Mesenchymal stem cell (in vitro differentiated cells and primary cell): ENCODE results near the gene ULK4.

Experiments used
- DNase-seq: peaks from one replicate; pipeline ENCODE4 v3.0.0-alpha.2; 2013
- H2AFZ ChIP-seq: one replicate; pipeline ENCODE4 v1.6.1; 2013; ENCODE audit warnings: low read depth, mild to moderate bottlenecking, control low read depth, inconsistent platforms, low read length, moderate library complexity
- H2AK5ac ChIP-seq: 2 replicates; pipeline ENCODE4 v1.6.1; 2013; ENCODE audit warnings: low read length, moderate library complexity, mild to moderate bottlenecking, inconsistent platforms; ENCODE audit not compliant: severe bottlenecking
- H2BK120ac ChIP-seq: one replicate; pipeline ENCODE4 v1.6.1; 2013; ENCODE audit warnings: low read depth, mild to moderate bottlenecking, inconsistent platforms, low read length, moderate library complexity
- H2BK12ac ChIP-seq, 2 experiments: one replicate each; pipeline ENCODE4 v1.6.1; 2013; ENCODE audit warnings: inconsistent platforms in 2 of 2, low read length in 2 of 2, mild to moderate bottlenecking in 2 of 2, moderate library complexity in 2 of 2, control low read depth in 1 of 2
- H2BK15ac ChIP-seq: one replicate; pipeline ENCODE4 v1.6.1; 2013; ENCODE audit warnings: mild to moderate bottlenecking, low read depth, inconsistent platforms; ENCODE audit not compliant: poor library complexity, severe bottlenecking
- H2BK5ac ChIP-seq: 2 replicates; pipeline ENCODE4 v1.6.1; 2013; ENCODE audit warnings: low read depth, mild to moderate bottlenecking, low read length, control low read depth, inconsistent platforms; ENCODE audit not compliant: poor library complexity, severe bottlenecking
- H3K14ac ChIP-seq, 2 experiments: one replicate each; pipeline ENCODE4 v1.6.1; 2013; ENCODE audit warnings: inconsistent platforms in 2 of 2, low read length in 2 of 2, control low read depth in 1 of 2, mild to moderate bottlenecking in 1 of 2, moderate library complexity in 1 of 2
- H3K18ac ChIP-seq, 2 experiments: one replicate each; pipeline ENCODE4 v1.6.1; 2013; ENCODE audit warnings: inconsistent platforms in 2 of 2, low read length in 2 of 2, control low read depth in 1 of 2, low read depth in 1 of 2, mild to moderate bottlenecking in 1 of 2
- H3K23ac ChIP-seq, 2 experiments: one replicate each; pipeline ENCODE4 v1.6.1; 2013; ENCODE audit warnings: inconsistent platforms in 2 of 2, low read length in 2 of 2, mild to moderate bottlenecking in 2 of 2, moderate library complexity in 2 of 2, control low read depth in 1 of 2
- H3K27ac ChIP-seq: 2 replicates; pipeline ENCODE4 v1.5.1; 2013; ENCODE audit warnings: mild to moderate bottlenecking, moderate library complexity, low read length, control low read depth, inconsistent platforms; ENCODE audit not compliant: poor library complexity, severe bottlenecking
- H3K27me3 ChIP-seq, 2 experiments: 2 replicates each; pipeline versions ENCODE4 v1.6.1 to v1.7.0; 2013; ENCODE audit warnings: low read length in 2 of 2, mild to moderate bottlenecking in 2 of 2, moderate library complexity in 2 of 2, control low read depth in 1 of 2, inconsistent platforms in 1 of 2; ENCODE audit not compliant: control insufficient read depth in 1 of 2, insufficient read depth in 1 of 2
- H3K36me3 ChIP-seq, 2 experiments: 2 replicates each; pipeline versions ENCODE4 v1.6.1 to v1.7.0; 2013; ENCODE audit warnings: low read length in 2 of 2, control low read depth in 1 of 2, inconsistent platforms in 1 of 2, low read depth in 1 of 2, mild to moderate bottlenecking in 1 of 2; ENCODE audit not compliant: insufficient read depth in 2 of 2, control insufficient read depth in 1 of 2
- H3K4ac ChIP-seq, 2 experiments: one replicate each; pipeline ENCODE4 v1.6.1; 2013; ENCODE audit warnings: inconsistent platforms in 2 of 2, low read length in 2 of 2, mild to moderate bottlenecking in 2 of 2, moderate library complexity in 2 of 2, control low read depth in 1 of 2, low read depth in 1 of 2
- H3K4me1 ChIP-seq: 2 replicates; pipeline ENCODE4 v1.6.1; 2013; ENCODE audit warnings: low read depth, low read length, control low read depth; ENCODE audit not compliant: control insufficient read depth, insufficient read depth
- H3K4me2 ChIP-seq: 2 replicates; pipeline ENCODE4 v1.6.1; 2013; ENCODE audit warnings: low read length, mild to moderate bottlenecking, inconsistent platforms; ENCODE audit not compliant: poor library complexity, severe bottlenecking
- H3K4me3 ChIP-seq, 2 experiments: 2 replicates each; pipeline versions ENCODE4 v1.5.1 to v1.7.0; 2013; ENCODE audit warnings: low read length in 2 of 2, mild to moderate bottlenecking in 2 of 2, control low read depth in 1 of 2, low read depth in 1 of 2; ENCODE audit not compliant: insufficient read depth in 1 of 2
- H3K79me1 ChIP-seq: replicated peaks from 2 replicates; pipeline ENCODE4 v1.6.1; 2013; ENCODE audit warnings: mild to moderate bottlenecking, control low read depth, low read length, inconsistent platforms; ENCODE audit not compliant: poor library complexity, severe bottlenecking
- H3K9ac ChIP-seq: 2 replicates; pipeline ENCODE4 v1.7.0; 2013; ENCODE audit warnings: mild to moderate bottlenecking, low read length, moderate library complexity
- H3K9me3 ChIP-seq: 2 replicates; pipeline ENCODE4 v1.7.0; 2013; ENCODE audit warnings: mild to moderate bottlenecking, low read length; ENCODE audit not compliant: control insufficient read depth
- H4K8ac ChIP-seq: one replicate; pipeline ENCODE4 v1.6.1; 2013; ENCODE audit warnings: inconsistent platforms, mild to moderate bottlenecking, low read length, moderate library complexity
- H4K91ac ChIP-seq: one replicate; pipeline ENCODE4 v1.6.1; 2013; ENCODE audit warnings: mild to moderate bottlenecking, low read length, inconsistent platforms
- WGBS: methylation state at CpG from one replicate; pipeline ENCODE4 v1.1.7; 2013; ENCODE audit warnings: mixed read lengths; 5-methylcytosine and 5-hydroxymethylcytosine counted together

ULK4 gene

DNA sequence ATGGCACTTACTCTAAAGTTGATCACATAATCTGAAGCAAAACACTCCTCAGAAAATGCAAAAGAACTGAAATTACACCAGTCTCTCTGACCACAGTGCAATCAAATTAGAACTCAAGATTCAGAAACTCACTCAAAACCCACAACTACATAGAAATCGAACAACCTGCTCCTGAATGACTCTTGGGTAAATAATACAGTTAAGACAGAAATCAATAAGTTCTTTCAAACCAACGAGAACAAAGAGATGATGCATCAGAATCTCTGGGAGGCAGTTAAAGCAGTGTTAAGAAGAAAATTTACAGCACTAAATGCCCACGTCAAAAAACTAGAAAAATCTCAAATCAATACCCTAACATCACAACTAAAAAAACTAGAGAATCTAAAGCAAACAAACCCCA lies 535.4 kb downstream of the ULK4 start:
- WGBS: 78% methylated on average over 2 of the region's 3 CpGs

DNA sequence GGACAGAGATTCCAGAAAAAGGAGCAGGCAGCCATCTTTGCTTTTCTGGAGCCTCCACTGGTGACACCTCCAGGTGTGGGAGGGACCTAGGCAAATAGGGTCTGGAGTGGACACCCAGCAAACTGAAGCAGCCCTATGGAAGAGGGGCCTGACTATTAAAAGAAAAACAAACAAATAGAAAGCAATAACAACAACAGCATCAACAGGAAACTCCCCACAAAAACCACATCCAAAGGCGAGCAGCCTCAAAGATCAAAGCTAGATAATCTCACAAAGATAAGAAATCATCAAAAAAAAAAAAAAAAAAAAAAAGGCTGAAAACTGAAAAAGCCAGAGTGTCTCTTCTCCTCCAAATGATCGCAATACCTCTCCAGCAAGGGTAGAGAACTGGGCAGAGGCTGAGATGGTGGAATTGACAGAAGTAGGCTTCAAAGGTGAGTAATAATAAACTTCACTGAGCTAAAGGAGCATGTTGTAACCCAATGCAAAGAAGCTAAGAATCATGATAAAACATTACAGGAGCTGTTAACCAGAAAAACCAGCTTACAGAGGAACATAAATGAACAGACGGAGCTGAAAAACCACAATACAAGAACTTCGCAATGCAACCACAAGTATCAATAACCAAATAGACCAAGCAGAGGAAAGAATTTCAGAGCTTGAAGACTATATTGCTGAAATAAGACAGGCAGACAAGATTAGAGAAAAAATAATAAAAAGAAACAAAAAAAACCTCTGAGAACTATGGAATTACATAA lies 537.2 kb downstream of the ULK4 start:
- no peaks in the 10 kb centered on the region for H3K79me1 ChIP-seq
- H2BK12ac ChIP-seq: no peak overlapping the region
- H2BK120ac ChIP-seq: no peak overlapping the region
- H3K9me3 ChIP-seq: peaks cover 15% of the 10 kb centered on the region
- no peak for DNase-seq
- H3K23ac ChIP-seq: no peak overlapping the region
- H3K14ac ChIP-seq: no peak overlapping the region
- no peak overlapping the region for H3K9ac ChIP-seq
- H2AFZ ChIP-seq: no peak overlapping the region
- no peak overlapping the region for H3K27ac ChIP-seq
- WGBS: 80% methylated on average over 1 of the region's 4 CpGs
- no peaks in the 10 kb centered on the region for H3K36me3 ChIP-seq
- no peak overlapping the region for H2BK15ac ChIP-seq
- H3K4me2 ChIP-seq: no peak overlapping the region
- no peak overlapping the region for H4K8ac ChIP-seq
- no peak overlapping the region for H3K4ac ChIP-seq
- no peak overlapping the region for H2AK5ac ChIP-seq
- peaks cover under 1% of the 10 kb centered on the region for H3K4me1 ChIP-seq
- no peaks in the 10 kb centered on the region for H3K27me3 ChIP-seq
- no peak overlapping the region for H3K4me3 ChIP-seq
- no peak overlapping the region for H4K91ac ChIP-seq
- no peak overlapping the region for H3K18ac ChIP-seq
- H2BK5ac ChIP-seq: no peak overlapping the region

More for the DNA sequence above, 535.4 kb downstream of the ULK4 start:
- no peak overlapping the region for H4K8ac ChIP-seq
- no peak overlapping the region for H3K4ac ChIP-seq
- H2AK5ac ChIP-seq: no peak overlapping the region
- no peak for DNase-seq
- H3K4me3 ChIP-seq: no peak overlapping the region
- H3K9me3 ChIP-seq: peaks cover 15% of the 10 kb centered on the region
- no peak overlapping the region for H2BK12ac ChIP-seq
- H2BK120ac ChIP-seq: no peak overlapping the region
- no peak overlapping the region for H3K14ac ChIP-seq
- H3K36me3 ChIP-seq: no peaks in the 10 kb centered on the region
- H3K4me1 ChIP-seq: peaks cover 4% of the 10 kb centered on the region
- no peak overlapping the region for H4K91ac ChIP-seq
- H3K23ac ChIP-seq: no peak overlapping the region
- H3K79me1 ChIP-seq: no peaks in the 10 kb centered on the region
- H3K27ac ChIP-seq: no peak overlapping the region
- H3K27me3 ChIP-seq: no peaks in the 10 kb centered on the region
- no peak overlapping the region for H2AFZ ChIP-seq
- no peak overlapping the region for H2BK5ac ChIP-seq
- H3K18ac ChIP-seq: no peak overlapping the region
- H3K4me2 ChIP-seq: no peak overlapping the region
- no peak overlapping the region for H3K9ac ChIP-seq
- H2BK15ac ChIP-seq: no peak overlapping the region

DNA sequence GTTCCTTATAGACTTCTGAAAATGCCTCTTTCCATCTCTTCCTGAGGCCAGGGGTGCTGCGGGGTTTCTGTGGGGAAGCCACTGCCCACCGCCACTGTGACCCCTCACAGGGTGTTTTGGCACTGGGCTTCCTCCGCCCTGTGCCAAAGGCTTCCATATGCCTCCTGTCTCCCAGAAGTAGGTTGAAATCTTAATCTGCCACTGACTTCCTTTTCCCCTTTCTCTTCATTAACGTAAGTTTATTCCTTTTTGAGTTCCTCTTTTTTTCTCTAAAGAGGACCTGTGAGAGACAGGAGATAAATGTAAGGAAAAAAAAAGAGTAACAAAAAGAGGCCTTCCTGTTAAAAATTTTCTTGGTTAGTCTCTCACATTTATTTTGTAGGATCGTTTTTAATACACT lies 542.1 kb downstream of the ULK4 start:
- H3K27ac ChIP-seq: peak overlapping the region; percentile 75
- H4K91ac ChIP-seq: no peak overlapping the region
- peak overlapping the region; percentile 90 for H2AK5ac ChIP-seq
- peaks cover 5% of the 10 kb centered on the region for H3K4me1 ChIP-seq
- no peak overlapping the region for H3K14ac ChIP-seq
- no peaks in the 10 kb centered on the region for H3K9me3 ChIP-seq
- peak overlapping the region; percentile 84 for H2BK5ac ChIP-seq
- H2BK12ac ChIP-seq: no peak overlapping the region
- H3K79me1 ChIP-seq: no peaks in the 10 kb centered on the region
- no peak overlapping the region for H4K8ac ChIP-seq
- H3K36me3 ChIP-seq: no peaks in the 10 kb centered on the region
- no peak overlapping the region for H3K9ac ChIP-seq
- WGBS: 95% methylated on average over 3 of the region's 5 CpGs
- no peak for DNase-seq
- H3K27me3 ChIP-seq: no peaks in the 10 kb centered on the region
- H3K4ac ChIP-seq: no peak overlapping the region
- no peak overlapping the region for H2BK15ac ChIP-seq
- H3K4me2 ChIP-seq: no peak overlapping the region
- H2BK120ac ChIP-seq: no peak overlapping the region
- H3K18ac ChIP-seq: no peak overlapping the region
- no peak overlapping the region for H2AFZ ChIP-seq
- H3K4me3 ChIP-seq: no peak overlapping the region
- H3K23ac ChIP-seq: no peak overlapping the region

DNA sequence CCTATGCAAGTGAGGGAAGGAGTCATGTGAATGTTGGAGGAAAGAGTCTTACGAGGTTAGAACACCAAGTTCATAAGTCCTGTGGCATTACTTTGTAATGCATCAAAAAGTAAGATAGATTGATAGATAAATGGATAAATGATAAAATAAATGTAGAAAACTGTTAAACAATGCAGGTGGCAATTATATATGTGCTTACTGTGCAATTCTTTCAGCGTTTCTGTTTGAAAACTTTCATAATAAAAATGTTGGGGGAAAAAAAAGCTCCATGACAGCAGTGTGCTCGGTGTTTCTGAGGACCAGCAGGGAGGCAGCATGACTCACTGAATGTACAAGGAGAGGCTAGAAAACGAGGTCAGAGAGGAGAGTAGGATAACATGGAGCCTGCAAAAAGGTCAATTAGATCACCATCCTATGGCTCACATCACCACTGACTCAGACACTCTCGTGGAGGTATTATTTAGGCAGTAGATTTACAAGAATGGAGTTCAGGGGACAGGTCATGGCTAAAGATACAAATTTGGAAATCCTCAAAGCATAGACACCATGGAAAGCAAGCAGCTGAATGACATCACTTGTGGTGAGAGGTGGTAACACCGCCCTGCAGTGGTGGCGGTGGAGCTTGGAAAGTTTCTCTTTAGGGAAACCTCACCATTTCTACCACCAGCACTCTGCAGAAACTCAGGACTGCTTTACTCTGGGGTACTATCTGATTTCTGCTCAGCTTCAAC lies 542.8 kb downstream of the ULK4 start:
- H3K27me3 ChIP-seq: no peaks in the 10 kb centered on the region
- no peaks in the 10 kb centered on the region for H3K36me3 ChIP-seq
- DNase-seq: peak; percentile 60
- H2BK120ac ChIP-seq: no peak overlapping the region
- H3K4me3 ChIP-seq: no peak overlapping the region
- H3K9me3 ChIP-seq: no peaks in the 10 kb centered on the region
- H3K9ac ChIP-seq: no peak overlapping the region
- H2AK5ac ChIP-seq: no peak overlapping the region
- H3K4me2 ChIP-seq: no peak overlapping the region
- H2BK15ac ChIP-seq: no peak overlapping the region
- H3K23ac ChIP-seq: no peak overlapping the region
- H3K4me1 ChIP-seq: peaks cover 5% of the 10 kb centered on the region
- H3K27ac ChIP-seq: peak overlapping the region; percentile 75
- H2AFZ ChIP-seq: no peak overlapping the region
- H3K4ac ChIP-seq: no peak overlapping the region
- H4K8ac ChIP-seq: no peak overlapping the region
- H4K91ac ChIP-seq: no peak overlapping the region
- WGBS: 51% methylated on average over 6 of the region's 7 CpGs
- no peak overlapping the region for H2BK12ac ChIP-seq
- H2BK5ac ChIP-seq: no peak overlapping the region
- no peak overlapping the region for H3K14ac ChIP-seq
- no peaks in the 10 kb centered on the region for H3K79me1 ChIP-seq
- no peak overlapping the region for H3K18ac ChIP-seq
